ENCODE measurements around the gene KRT86.

KRT86 gene

GRCh38 chr12:52327830-52328500 lies 53.5 kb downstream of the KRT86 start:
- Histone ChIP-seq H3K4me3 (ENCODE audit: low read length) (peak overlapping the region; percentile 51), H3K79me2 (ENCODE audit: low read length) (no peaks in the 10 kb centered on the region), H3K27me3 (ENCODE audit: low read depth, low read length) (peaks cover 28% of the 10 kb centered on the region), H3K9me3 (ENCODE audit: insufficient read depth, low read length) (no peaks in the 10 kb centered on the region), H3K9ac (ENCODE audit: low read length) (no peak overlapping the region), H3K4me1 (ENCODE audit: low read length) (peaks cover 15% of the 10 kb centered on the region), H3K27ac (ENCODE audit: low read length) (no peak overlapping the region), H2AFZ (ENCODE audit: low read depth, low read length) (no peak overlapping the region), H3K36me3 (replicated peaks; ENCODE audit: low read depth, low read length) (no peaks in the 10 kb centered on the region), H3K4me2 (ENCODE audit: low read length) (peak overlapping the region; percentile 74), H4K20me1 (ENCODE audit: insufficient read depth, low read length) (no peaks in the 10 kb centered on the region)
- TF ChIP-seq CTCF (IDR thresholded peaks at IDR 0.05; ENCODE audit: low read depth, low read length) (no peak), EZH2phosphoT487 (IDR thresholded peaks at IDR 0.05; ENCODE audit: low read depth) (no peak)

GRCh38 chr12:52331039-52331438 lies 56.6 kb downstream of the KRT86 start:
- Histone ChIP-seq H3K9ac (ENCODE audit: low read length) (no peak overlapping the region), H3K79me2 (ENCODE audit: low read length) (no peaks in the 10 kb centered on the region), H3K4me1 (ENCODE audit: low read length) (peaks cover 15% of the 10 kb centered on the region), H3K36me3 (replicated peaks; ENCODE audit: low read depth, low read length) (no peaks in the 10 kb centered on the region), H3K27me3 (ENCODE audit: low read depth, low read length) (peaks cover 16% of the 10 kb centered on the region; the same call in 1 of the 2 replicates), H4K20me1 (ENCODE audit: insufficient read depth, low read length) (no peaks in the 10 kb centered on the region), H3K4me2 (ENCODE audit: low read length) (no peak overlapping the region), H3K27ac (ENCODE audit: low read length) (no peak overlapping the region), H2AFZ (ENCODE audit: low read depth, low read length) (no peak overlapping the region), H3K9me3 (ENCODE audit: insufficient read depth, low read length) (no peaks in the 10 kb centered on the region), H3K4me3 (ENCODE audit: low read length) (no peak overlapping the region)
- no peak for TF ChIP-seq EZH2phosphoT487 (IDR thresholded peaks at IDR 0.05; ENCODE audit: low read depth)
- TF ChIP-seq CTCF (IDR thresholded peaks at IDR 0.05; ENCODE audit: low read depth, low read length), result no peak

- Histone ChIP-seq H3K4me2 (ENCODE audit: low read length) (no peak overlapping the region), H3K4me3 (ENCODE audit: low read length) (no peak overlapping the region), H4K20me1 (ENCODE audit: insufficient read depth, low read length) (no peaks in the 10 kb centered on the region), H2AFZ (ENCODE audit: low read depth, low read length) (no peak overlapping the region), H3K27me3 (ENCODE audit: low read depth, low read length) (peaks cover 17% of the 10 kb centered on the region; the same call in 1 of the 2 replicates), H3K36me3 (replicated peaks; ENCODE audit: low read depth, low read length) (no peaks in the 10 kb centered on the region), H3K9me3 (ENCODE audit: insufficient read depth, low read length) (no peaks in the 10 kb centered on the region), H3K4me1 (ENCODE audit: low read length) (peaks cover 13% of the 10 kb centered on the region), H3K79me2 (ENCODE audit: low read length) (no peaks in the 10 kb centered on the region), H3K9ac (ENCODE audit: low read length) (no peak overlapping the region), H3K27ac (ENCODE audit: low read length) (no peak overlapping the region)
- TF ChIP-seq CTCF (IDR thresholded peaks at IDR 0.05; ENCODE audit: low read depth, low read length) (no peak), EZH2phosphoT487 (IDR thresholded peaks at IDR 0.05; ENCODE audit: low read depth) (no peak)
Observed at GRCh38 chr12:52331833-52332232, 57.4 kb downstream of the KRT86 start.

- no peak overlapping the region for H3K4me2 ChIP-seq (ENCODE audit: low read length)
- H3K9me3 ChIP-seq (ENCODE audit: insufficient read depth, low read length), result no peaks in the 10 kb centered on the region
- no peaks in the 10 kb centered on the region for H3K79me2 ChIP-seq (ENCODE audit: low read length)
- no peak overlapping the region for H3K9ac ChIP-seq (ENCODE audit: low read length)
- no peak overlapping the region for H3K4me3 ChIP-seq (ENCODE audit: low read length)
- no peaks in the 10 kb centered on the region for H4K20me1 ChIP-seq (ENCODE audit: insufficient read depth, low read length)
- H3K27me3 ChIP-seq (ENCODE audit: low read depth, low read length), result peaks cover 22% of the 10 kb centered on the region; the same call in 1 of the 2 replicates
- H2AFZ ChIP-seq (ENCODE audit: low read depth, low read length), result no peak overlapping the region
- TF ChIP-seq EZH2phosphoT487 (IDR thresholded peaks at IDR 0.05; ENCODE audit: low read depth) (no peak), CTCF (IDR thresholded peaks at IDR 0.05; ENCODE audit: low read depth, low read length) (no peak)
- no peaks in the 10 kb centered on the region for H3K36me3 ChIP-seq (replicated peaks; ENCODE audit: low read depth, low read length)
- peaks cover 8% of the 10 kb centered on the region for H3K4me1 ChIP-seq (ENCODE audit: low read length)
- no peak overlapping the region for H3K27ac ChIP-seq (ENCODE audit: low read length)
Observed at GRCh38 chr12:52332381-52332780, 57.9 kb downstream of the KRT86 start.

Data from OCI-LY3 (cell line).